H1 (cell line): ENCODE measurements around the gene TMCC3. TPM values are rescaled to one million over a fixed set of nuclear protein-coding genes. Genes with fewer than 3 reads are reported as not detected.

Experiments
- CTCF ChIA-PET: fragments of 300-600 bp; sonication (Branson Sonifier 250); formaldehyde crosslinking; loops from one replicate; lab custom pipeline; 2021; ENCODE audit not compliant: partially characterized antibody; lab: Charles Lee
- POLR2A ChIA-PET: fragments of 300-600 bp; sonication (Branson Sonifier 250); formaldehyde crosslinking; loops from one replicate; lab custom pipeline; 2021; ENCODE audit warnings: inconsistent platforms; ENCODE audit not compliant: partially characterized antibody; lab: Charles Lee
- DNase-seq, 2 experiments: peaks; one replicate each; pipeline versions ENCODE4 v3.0.0 to v3.0.0-alpha.2; 2010 to 2022; ENCODE audit warnings: low spot score in 2 of 2, low read depth in 1 of 2, mixed read lengths in 1 of 2
- FAIRE-seq: peaks from 2 replicates; lab custom pipeline; 2011; peaks lifted over from hg19 to GRCh38; lab: Jason Lieb, UNC
- H2AFZ ChIP-seq: 2 replicates; pipeline ENCODE4 v1.8.1; 2012; ENCODE audit warnings: low read length, inconsistent platforms
- H2AK5ac ChIP-seq: 2 replicates; pipeline ENCODE4 v1.6.1; 2013; ENCODE audit warnings: low read depth, low read length
- H2BK120ac ChIP-seq: replicated peaks from 2 replicates; pipeline ENCODE3; 2013; ENCODE audit warnings: low read depth, low read length, inconsistent platforms
- H2BK12ac ChIP-seq: 2 replicates; pipeline ENCODE4 v1.6.1; 2013; ENCODE audit warnings: low read depth, low read length
- H2BK15ac ChIP-seq: 2 replicates; pipeline ENCODE4 v1.6.1; 2013; ENCODE audit warnings: low read length
- H2BK20ac ChIP-seq: 2 replicates; pipeline ENCODE4 v1.6.1; 2013; ENCODE audit warnings: low read length
- H2BK5ac ChIP-seq: 2 replicates; pipeline ENCODE4 v1.6.1; 2013; ENCODE audit warnings: low read depth, low read length
- H3K14ac ChIP-seq: 2 replicates; pipeline ENCODE4 v1.6.1; 2013; ENCODE audit warnings: inconsistent platforms; ENCODE audit not compliant: insufficient read length
- H3K18ac ChIP-seq: 2 replicates; pipeline ENCODE4 v1.6.1; 2013; ENCODE audit warnings: low read length; ENCODE audit errors: extremely low read depth
- H3K23ac ChIP-seq: 2 replicates; pipeline ENCODE4 v1.6.1; 2013; ENCODE audit warnings: inconsistent platforms; ENCODE audit not compliant: insufficient read length
- H3K23me2 ChIP-seq: 2 replicates; pipeline ENCODE4 v1.6.1; 2013; ENCODE audit warnings: low read depth, low read length
- H3K27ac ChIP-seq: 2 replicates; pipeline ENCODE4 v1.6.1; 2011; ENCODE audit warnings: low read depth, low read length, inconsistent platforms
- H3K27me3 ChIP-seq, 4 experiments: replicated peaks in 1 of 4; 1 replicate in 1 of 4; 2 replicates in 3 of 4; pipeline versions ENCODE4 v1.6.1 to v1.8.1; 2011 to 2013; ENCODE audit warnings: low read length in 3 of 4, mild to moderate bottlenecking in 3 of 4, inconsistent platforms in 2 of 4, mixed read lengths in 2 of 4, moderate library complexity in 1 of 4; ENCODE audit not compliant: control insufficient read depth in 3 of 4, insufficient read depth in 3 of 4; ENCODE audit errors: extremely low read depth in 1 of 4
- H3K36me3 ChIP-seq, 4 experiments: 2 replicates each; pipeline versions ENCODE4 v1.6.1 to v1.8.1; 2011 to 2013; ENCODE audit warnings: mild to moderate bottlenecking in 4 of 4, low read length in 3 of 4, moderate library complexity in 2 of 4, control low read depth in 1 of 4, inconsistent platforms in 1 of 4; ENCODE audit not compliant: insufficient read depth in 4 of 4, control insufficient read depth in 2 of 4
- H3K4ac ChIP-seq: replicated peaks from 2 replicates; pipeline ENCODE3; 2013; ENCODE audit warnings: low read length, low read depth, mixed read lengths, inconsistent platforms; ENCODE audit not compliant: insufficient read length
- H3K4me1 ChIP-seq, 4 experiments: replicated peaks in 1 of 4; 1 replicate in 1 of 4; 2 replicates in 3 of 4; pipeline versions ENCODE4 v1.6.1 to v1.8.1; 2011 to 2013; ENCODE audit warnings: low read length in 3 of 4, inconsistent platforms in 2 of 4, mixed read lengths in 1 of 4; ENCODE audit not compliant: insufficient read depth in 4 of 4, control insufficient read depth in 3 of 4
- H3K4me2 ChIP-seq, 2 experiments: 2 replicates each; pipeline versions ENCODE4 v1.6.1 to v1.8.1; 2011 to 2013; ENCODE audit warnings: low read depth in 2 of 2, low read length in 2 of 2, control low read depth in 1 of 2, inconsistent platforms in 1 of 2, mild to moderate bottlenecking in 1 of 2; ENCODE audit not compliant: insufficient read depth in 1 of 2
- H3K4me3 ChIP-seq, 4 experiments: fragments of 200-600, 300-600 bp in 1 of 4; sonication (generic), shearing (Covaris generic), sonication (Bioruptor Twin) in 1 of 4; 2 replicates each; pipeline versions ENCODE4 v1.5.1 to v1.8.1; 2011 to 2016; ENCODE audit warnings: low read length in 4 of 4, low read depth in 3 of 4, control low read depth in 2 of 4, inconsistent platforms in 2 of 4, mild to moderate bottlenecking in 2 of 4, mixed read lengths in 1 of 4, moderate library complexity in 1 of 4; ENCODE audit not compliant: insufficient read depth in 2 of 4; ENCODE audit errors: extremely low read depth in 1 of 4
- H3K56ac ChIP-seq: replicated peaks from 2 replicates; pipeline ENCODE3; 2013; ENCODE audit warnings: low read depth, mild to moderate bottlenecking, mixed read lengths, low read length, inconsistent platforms; ENCODE audit not compliant: insufficient read length
- H3K79me1 ChIP-seq: 2 replicates; pipeline ENCODE4 v1.6.1; 2013; ENCODE audit warnings: low read depth, low read length, control low read depth
- H3K79me2 ChIP-seq, 2 experiments: 2 replicates each; pipeline versions ENCODE4 v1.6.1 to v1.8.1; 2012 to 2013; ENCODE audit warnings: low read length in 2 of 2, mild to moderate bottlenecking in 2 of 2, inconsistent platforms in 1 of 2; ENCODE audit not compliant: insufficient read depth in 2 of 2, control insufficient read depth in 1 of 2
- H3K9ac ChIP-seq, 4 experiments: replicated peaks in 1 of 4; 1 replicate in 1 of 4; 2 replicates in 3 of 4; pipeline versions ENCODE4 v1.6.1 to v1.8.1; 2011 to 2013; ENCODE audit warnings: low read depth in 3 of 4, low read length in 3 of 4, control low read depth in 2 of 4, mild to moderate bottlenecking in 2 of 4, moderate library complexity in 2 of 4, inconsistent platforms in 1 of 4; ENCODE audit errors: extremely low read depth in 1 of 4
- H3K9me3 ChIP-seq, 2 experiments: 2 replicates each; pipeline versions ENCODE4 v1.6.1 to v1.8.1; 2012 to 2013; ENCODE audit warnings: mild to moderate bottlenecking in 2 of 2, moderate library complexity in 2 of 2, control low read depth in 1 of 2, inconsistent platforms in 1 of 2, low read depth in 1 of 2, low read length in 1 of 2, mixed read lengths in 1 of 2; ENCODE audit not compliant: insufficient read depth in 2 of 2
- H4K20me1 ChIP-seq, 2 experiments: replicated peaks in 1 of 2; 2 replicates each; pipeline versions ENCODE3 to v1.8.1; 2011 to 2013; ENCODE audit warnings: inconsistent platforms in 2 of 2, low read length in 2 of 2, mild to moderate bottlenecking in 1 of 2; ENCODE audit not compliant: insufficient read depth in 2 of 2, control insufficient read depth in 1 of 2
- H4K5ac ChIP-seq: 2 replicates; pipeline ENCODE4 v1.6.1; 2013; ENCODE audit warnings: low read length, low read depth, mixed read lengths, inconsistent platforms; ENCODE audit not compliant: insufficient read length
- H4K8ac ChIP-seq: 2 replicates; pipeline ENCODE4 v1.8.0; 2013; ENCODE audit warnings: mild to moderate bottlenecking, moderate library complexity, low read length, inconsistent platforms; ENCODE audit not compliant: insufficient read depth; ENCODE audit errors: extremely low read depth
- H4K91ac ChIP-seq: replicated peaks from 2 replicates; pipeline ENCODE3; 2013; ENCODE audit warnings: low read length, mixed read lengths, inconsistent platforms; ENCODE audit not compliant: insufficient read length
- SIRT6 ChIP-seq: IDR thresholded peaks from one replicate; pipeline ENCODE4 v1.7.1; 2012; ENCODE audit warnings: low read length, inconsistent platforms
- WGBS, 2 experiments: shearing (Covaris generic) in 1 of 2; methylation state at CpG; one replicate each; pipeline versions ENCODE4 v1.1.6 to v1.1.7; 2013 to 2015; ENCODE audit warnings: low lambda C conversion rate in 2 of 2, mixed read lengths in 2 of 2, inconsistent platforms in 1 of 2, low coverage in 1 of 2, missing lambda C conversion rate in 1 of 2; ENCODE audit not compliant: insufficient replicate concordance in 2 of 2, insufficient coverage in 1 of 2, insufficient read length in 1 of 2; ENCODE audit errors: extremely low coverage in 1 of 2, missing lambda C conversion rate in 1 of 2; 5-methylcytosine and 5-hydroxymethylcytosine counted together
- polyA plus RNA-seq, 7 experiments: library from polyadenylated mRNA; depleted of rRNA in 3 of 7; stranded (reverse) in 5 of 7; unstranded in 2 of 7; fragments of >200 nt in 5 of 7; fragments of 200-250 nt in 2 of 7; gene quantifications; 1 replicate in 5 of 7; 2 replicates in 1 of 7; 4 replicates in 1 of 7; pipeline versions ENCODE4 v1.2.1 to v1.2.3, GENCODE V29; 2011 to 2013; ENCODE audit warnings: missing spikeins in 2 of 7, mixed read lengths in 2 of 7
- total RNA-seq: library from RNA; stranded (reverse); fragmentation: NEBNext Ultra II Directional; extraction: Animal tissue kit (Norgen Biotek cat#: 25700); gene quantifications from 2 replicates; pipeline ENCODE4 v1.2.1, GENCODE V29; 2021

Gene TMCC3
- total and polyA plus RNA-seq, 2 of the 8 experiments (the other 6 are each of a cell fraction or from before 2014, with no cell fraction given), result 1.7 to 4.1 TPM

GRCh38 chr12:94674051-94674451 lies 23.7 kb upstream of the TMCC3 start:
- no peak overlapping the region for H2BK5ac ChIP-seq
- no peak overlapping the region for H2AK5ac ChIP-seq
- no peak for TF ChIP-seq SIRT6
- H3K4ac ChIP-seq, result no peak overlapping the region
- no peak overlapping the region for H3K56ac ChIP-seq
- H3K36me3 ChIP-seq, result no peaks in the 10 kb centered on the region
- DNase-seq, result no peak
- H4K20me1 ChIP-seq, result no peaks in the 10 kb centered on the region
- H3K27ac ChIP-seq, result no peak overlapping the region
- no peak overlapping the region for H2BK20ac ChIP-seq
- H2AFZ ChIP-seq, result no peak overlapping the region
- 85% methylated on average over 2 of the region's 2 CpGs; no CpG with 5 or more reads in 1 of the 2 experiments for WGBS, 2 experiments
- H3K4me3 ChIP-seq, result no peak overlapping the region
- no peak overlapping the region for H4K91ac ChIP-seq
- H4K8ac ChIP-seq, result no peak overlapping the region
- no peaks in the 10 kb centered on the region for H3K23me2 ChIP-seq
- H4K5ac ChIP-seq, result no peak overlapping the region
- no peak overlapping the region for H2BK12ac ChIP-seq
- no peak overlapping the region for H2BK120ac ChIP-seq
- ChIA-PET CTCF (interaction anchor here (0.8 kb wide), 1 partner anchor 33 kb away, joined by 3 read pairs; no protein-coding TSS in a partner anchor), POLR2A (no interaction called here)
- H2BK15ac ChIP-seq, result no peak overlapping the region
- no peaks in the 10 kb centered on the region for H3K27me3 ChIP-seq
- H3K79me1 ChIP-seq, result no peaks in the 10 kb centered on the region; the same call in 1 of the 2 replicates
- H3K18ac ChIP-seq, result no peak overlapping the region
- H3K79me2 ChIP-seq, result no peaks in the 10 kb centered on the region
- peaks cover 0 to 6% (median 0%) of the 10 kb centered on the region in 4 experiments; a peak in 1 of 7 replicates for H3K4me1 ChIP-seq
- H3K23ac ChIP-seq, result no peak overlapping the region
- no peak overlapping the region for H3K4me2 ChIP-seq
- no peaks in the 10 kb centered on the region for H3K9me3 ChIP-seq
- no peak for FAIRE-seq
- no peak overlapping the region for H3K14ac ChIP-seq
- H3K9ac ChIP-seq, result no peak overlapping the region
